ENCODE measurements around the gene RIN3. TPM values are rescaled to one million over a fixed set of nuclear protein-coding genes. Genes with fewer than 3 reads are reported as not detected.

The RIN3 gene
- total RNA-seq, 1 donor from 2014 or later: 4.4 TPM

DNA sequence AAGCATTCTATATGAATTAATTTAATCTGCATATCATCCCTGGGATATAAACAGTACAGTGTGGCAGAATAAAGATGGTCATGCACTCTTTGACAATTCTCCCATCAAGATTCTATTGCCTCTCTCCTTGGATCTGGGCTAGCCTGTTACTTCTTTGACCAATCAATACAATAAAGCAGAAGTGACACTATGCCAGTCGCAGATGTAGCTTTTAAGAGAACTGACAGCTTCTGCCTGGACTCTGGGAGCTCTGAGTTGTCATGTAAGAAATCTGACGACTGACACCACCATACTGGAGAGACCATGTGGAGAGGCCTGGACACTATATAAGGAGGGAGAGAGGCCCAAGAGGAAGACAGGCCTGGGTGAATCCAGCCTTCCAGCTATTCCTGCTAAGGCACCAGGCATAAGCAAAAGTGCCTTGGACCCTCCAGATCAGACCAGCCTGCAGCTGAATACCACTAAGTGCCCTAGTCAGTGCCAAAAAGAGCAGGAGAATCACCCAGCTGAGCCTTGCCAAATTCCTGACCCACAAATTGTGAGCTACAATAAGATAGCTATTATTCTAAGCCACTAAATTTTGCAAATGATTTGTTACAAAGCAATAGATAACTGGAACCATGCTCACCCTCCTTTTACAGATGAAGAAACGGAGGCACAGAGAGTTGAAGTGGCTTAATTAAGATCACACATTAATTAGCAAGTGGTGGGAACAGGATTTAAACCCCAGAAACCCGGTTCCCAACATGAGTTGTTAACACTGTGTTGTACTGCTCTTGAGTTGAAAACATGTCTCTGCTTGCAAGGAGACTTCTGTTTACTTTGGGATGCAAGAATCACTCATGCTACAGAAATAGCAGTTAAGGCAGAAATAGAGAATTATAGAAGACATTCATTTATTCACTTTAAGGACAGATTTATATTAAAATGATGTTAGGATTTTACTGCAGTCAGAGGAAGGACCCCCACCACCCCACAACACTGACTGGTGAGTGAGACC is 84.6 kb downstream of the RIN3 start:
- DNase-seq (ENCODE audit: low read depth in 2 of 2): no peak

DNA sequence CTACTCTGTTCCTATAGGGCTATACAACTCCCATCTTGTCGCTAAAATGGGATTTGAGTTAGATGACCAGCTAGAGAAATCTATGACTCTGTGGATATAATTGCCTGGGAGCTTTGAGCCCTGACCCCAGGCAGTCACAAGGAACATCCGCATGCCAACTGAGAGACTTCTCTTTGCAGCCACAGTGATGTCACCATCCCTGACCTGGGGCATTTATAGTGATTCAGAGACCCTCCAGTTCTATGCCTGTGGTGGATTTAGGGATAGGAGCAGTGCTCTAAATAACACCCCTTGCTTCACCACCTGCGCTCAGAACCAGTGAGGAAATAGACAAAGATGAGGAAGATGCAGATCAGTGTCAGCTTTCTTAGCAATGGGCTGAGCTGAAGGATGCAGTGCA is 86.2 kb downstream of the RIN3 start:
- no peak for DNase-seq (ENCODE audit: low read depth in 2 of 2)

DNA sequence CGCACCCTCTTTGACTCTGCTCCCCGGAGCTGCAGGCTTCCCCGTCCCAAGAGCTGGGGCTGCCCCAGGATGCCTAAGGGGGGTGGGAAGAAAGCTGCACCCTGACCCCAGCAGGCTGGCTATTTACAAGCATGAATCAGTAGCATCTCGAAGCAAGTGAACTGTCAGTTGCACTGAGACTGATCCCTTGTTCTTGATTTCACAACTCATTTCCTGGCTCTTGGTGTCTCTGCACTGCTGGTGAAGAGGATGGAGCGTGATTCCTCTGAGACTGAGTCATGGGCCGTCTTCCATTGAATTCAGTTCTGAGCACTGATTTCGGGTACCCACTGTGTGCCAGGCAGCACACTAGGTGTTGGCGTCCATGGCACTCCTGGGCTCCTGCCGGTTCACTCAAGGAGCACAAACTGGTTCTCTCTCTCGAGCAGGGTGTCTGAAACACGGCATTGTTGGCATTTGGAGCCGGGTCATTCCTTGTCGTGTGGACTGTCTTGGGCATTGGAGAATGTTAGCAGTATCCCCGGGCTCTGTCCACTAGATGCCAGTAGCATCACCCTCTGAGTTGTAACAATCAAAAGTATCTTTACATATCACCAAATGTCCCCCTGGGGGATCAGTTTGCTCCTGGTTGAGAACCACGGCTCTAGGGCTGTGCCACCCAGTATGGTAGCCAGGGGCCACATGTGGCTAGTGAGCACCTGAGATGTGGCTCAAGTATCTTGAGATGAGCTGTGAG is 86.9 kb downstream of the RIN3 start:
- DNase-seq (ENCODE audit: low read depth in 2 of 2): peak in 1 of 2 donors; percentile 73

DNA sequence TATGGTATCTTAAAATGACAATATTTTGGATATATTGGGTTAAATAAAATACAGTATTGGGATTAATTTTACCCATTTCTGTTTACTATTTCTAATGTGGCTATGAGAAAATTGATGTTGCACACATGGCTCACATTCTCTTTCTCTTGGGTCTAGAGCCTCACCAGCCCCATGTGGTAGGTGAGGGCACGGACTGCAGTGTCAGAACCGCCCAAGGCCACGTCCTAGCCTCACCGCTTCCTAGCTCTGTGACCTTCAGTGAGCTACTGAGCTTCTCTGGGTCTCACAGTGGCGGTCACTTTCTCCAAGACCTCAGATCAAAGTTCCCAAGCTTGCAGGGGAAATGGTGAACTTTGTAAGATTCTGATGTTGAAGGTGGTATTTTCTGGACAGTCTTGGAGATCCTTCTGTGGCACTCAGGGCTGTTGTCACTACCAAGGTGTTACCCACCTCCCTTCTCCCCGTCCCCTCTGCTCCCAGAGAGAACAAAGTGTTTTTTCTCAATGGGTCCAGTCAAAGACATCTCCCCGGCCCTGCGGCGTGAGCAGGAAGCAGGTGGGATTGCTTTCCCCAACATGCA is 87.6 kb downstream of the RIN3 start:
- DNase-seq (ENCODE audit: low read depth in 2 of 2): no peak

DNA sequence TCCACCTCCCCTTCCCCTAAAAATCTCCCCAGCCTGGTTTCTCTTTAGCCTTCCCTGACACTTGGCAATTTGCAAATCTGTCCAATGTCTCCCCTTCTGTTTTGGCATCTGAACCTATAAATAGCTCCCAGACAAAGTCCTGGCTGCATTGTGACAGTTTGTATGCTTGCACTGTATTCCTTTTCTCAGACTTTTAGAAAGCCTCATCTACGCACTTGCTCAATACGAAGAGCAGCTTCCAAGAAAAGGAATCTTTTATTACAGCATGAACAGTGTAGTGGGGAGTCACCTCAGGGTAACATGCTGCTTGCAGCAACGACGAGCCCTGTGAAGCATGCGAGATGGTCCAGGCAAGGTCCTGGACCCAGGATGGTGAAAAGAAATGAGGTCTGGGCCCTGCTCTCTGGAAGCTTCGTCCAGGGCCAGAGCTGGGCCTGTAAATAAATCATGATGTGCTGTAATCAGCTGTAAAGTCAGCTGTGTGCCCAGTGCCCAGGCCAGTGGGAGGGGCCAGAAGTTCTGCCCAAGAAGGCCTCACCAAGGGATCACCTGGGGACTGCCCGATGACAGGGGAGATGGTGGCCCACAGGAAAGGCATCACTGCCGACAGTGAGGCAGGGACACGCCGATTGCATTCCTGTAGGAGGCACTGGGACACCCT is 88.3 kb downstream of the RIN3 start:
- DNase-seq (ENCODE audit: low read depth in 2 of 2): no peak

DNA sequence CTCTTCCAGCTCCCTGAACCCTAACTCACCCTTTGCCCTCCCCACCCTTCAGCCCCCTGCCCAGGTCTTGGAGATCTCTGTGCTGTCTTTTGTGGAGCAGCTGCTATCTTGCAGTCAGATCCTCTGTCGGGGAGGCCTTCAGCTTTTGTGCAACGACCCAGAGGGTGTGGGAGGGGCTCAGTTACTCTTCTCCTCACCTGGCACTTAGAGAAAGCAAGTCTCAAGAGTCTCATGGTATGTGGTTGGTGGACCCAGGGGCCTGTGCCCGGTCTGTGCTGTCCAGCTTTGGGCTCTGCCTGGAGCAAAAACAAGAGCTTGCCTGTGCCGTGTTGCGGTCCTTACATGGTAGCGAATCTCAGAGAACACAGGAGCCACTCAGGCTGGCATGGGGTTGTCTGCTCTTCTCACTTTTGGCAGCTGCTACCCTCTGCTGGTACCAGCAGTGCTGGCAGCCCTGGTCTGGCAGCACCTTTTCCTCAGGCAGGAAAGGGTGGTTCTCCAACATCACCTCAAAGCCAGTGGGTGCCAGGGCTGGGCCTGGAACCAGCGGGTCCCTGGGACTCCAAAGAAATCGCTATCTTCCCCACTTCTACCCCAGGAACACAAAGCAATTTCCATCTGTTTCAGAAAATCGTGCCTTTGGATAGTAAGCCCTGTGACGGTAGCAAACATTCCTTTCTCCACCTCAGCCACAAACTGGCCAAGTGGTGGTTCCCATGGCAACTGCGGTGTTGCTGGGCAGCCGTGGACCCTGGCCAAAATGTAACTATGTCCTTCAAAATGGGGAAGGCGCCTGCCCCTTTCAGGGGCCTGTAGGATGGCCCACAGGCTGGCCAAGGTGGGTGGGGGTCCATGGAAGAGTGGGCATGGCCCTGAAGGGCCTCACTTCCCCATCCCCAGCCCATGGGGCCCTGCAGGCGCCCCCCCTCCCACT is 90.0 kb downstream of the RIN3 start:
- DNase-seq (ENCODE audit: low read depth in 2 of 2): peak; percentile 11 to 27

DNA sequence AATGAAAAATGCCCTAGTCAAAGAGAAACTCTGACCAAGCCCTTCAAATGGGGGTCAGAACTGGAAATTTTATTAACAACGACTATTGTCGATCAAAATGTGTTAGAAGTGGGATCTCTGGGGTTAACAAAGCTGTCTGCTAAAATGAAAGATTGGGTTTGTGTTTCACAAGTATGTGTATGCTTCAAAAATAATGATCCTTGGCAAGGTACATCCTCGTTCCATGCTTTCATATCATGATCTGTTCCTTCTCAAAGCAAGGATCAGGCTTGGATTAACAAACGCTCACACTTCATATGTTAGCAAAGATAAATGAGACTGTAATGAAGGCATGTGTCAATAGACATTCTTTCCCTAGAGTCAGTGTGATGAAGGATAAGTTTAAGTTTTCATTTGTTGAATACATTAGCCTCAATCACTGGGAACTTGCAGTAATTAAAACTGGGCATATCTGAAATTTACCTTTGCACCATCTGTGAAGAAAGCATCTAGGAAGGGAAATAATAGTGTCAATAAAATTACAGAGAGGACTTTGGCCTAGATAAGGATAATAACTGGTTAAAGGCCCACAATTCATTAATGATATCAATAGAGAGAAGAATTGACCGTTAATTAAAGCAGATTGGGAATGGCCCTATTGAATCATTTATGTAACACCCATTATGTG is 91.8 kb downstream of the RIN3 start:
- no peak for DNase-seq (ENCODE audit: low read depth in 2 of 2)

DNA sequence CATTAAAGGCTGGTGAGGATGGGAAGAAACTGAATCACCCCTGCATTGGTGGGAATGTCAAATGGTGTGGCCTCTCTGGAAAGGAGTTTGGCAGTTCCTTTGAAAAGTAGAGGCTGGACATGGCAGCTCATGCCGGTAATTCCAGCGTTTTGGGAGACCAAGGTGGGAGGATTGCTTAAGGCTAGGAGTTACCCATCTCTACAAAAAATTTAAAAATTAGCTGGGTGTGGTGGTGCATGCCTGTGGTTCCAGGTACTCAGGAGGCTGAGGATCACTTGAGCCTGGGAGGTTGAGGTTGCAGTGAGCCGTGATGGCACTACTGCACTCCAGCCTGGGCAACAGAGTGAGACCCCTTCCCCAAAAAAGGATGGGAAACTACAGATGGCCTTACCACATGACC is 93.7 kb downstream of the RIN3 start:
- no peak for DNase-seq (ENCODE audit: low read depth in 2 of 2)

DNA sequence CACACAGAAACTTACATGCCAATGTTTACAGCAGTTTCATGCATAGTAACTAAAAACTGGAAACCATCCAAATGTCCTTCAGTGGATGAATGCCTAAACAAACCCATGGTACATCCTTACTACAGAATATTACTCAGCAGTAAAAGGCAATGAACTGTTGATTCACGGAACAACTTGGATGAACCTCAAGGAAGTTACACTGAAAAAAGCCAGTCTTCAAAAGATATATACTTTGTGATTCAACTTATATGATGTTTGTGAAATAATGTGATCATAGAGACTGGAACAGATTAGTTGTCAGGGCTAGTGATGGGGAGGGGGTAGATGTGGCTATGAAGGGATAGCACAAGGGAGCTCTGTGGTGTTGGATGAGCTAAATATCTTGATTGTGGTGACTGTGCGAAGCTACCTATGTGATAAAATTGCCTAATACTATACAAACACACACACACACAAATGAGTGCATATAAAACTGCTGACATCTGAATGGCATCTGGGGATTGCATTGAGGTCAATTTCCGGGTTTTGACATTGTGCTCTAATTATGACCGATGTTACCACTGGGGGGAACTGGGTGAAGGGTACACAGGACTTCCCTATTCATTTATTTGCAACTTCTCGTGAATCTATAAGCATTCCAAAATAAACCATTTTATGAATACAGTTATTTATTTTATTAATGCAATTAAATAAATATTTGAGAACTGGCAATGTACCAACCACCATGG is 94.3 kb downstream of the RIN3 start:
- DNase-seq (ENCODE audit: low read depth in 2 of 2): peak; percentile 88 to 91

DNA sequence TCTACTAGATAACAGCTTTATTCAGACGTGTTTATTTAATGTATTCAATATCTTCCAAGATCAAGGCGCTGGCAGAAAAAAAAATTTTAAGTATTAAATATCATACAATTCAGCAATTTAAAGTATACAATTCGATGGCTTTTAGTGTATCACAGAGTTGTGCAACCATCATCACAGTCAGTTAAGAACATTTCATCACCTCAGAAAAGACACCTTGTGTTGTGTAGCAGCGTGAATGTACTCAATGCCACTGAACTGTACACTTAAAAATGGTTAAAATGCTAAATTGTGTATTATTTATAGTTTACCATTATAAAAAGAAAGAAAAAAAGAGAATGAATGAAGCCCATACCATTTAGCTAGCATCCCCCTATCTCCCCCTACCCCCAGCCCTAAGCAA is 96.4 kb downstream of the RIN3 start:
- no peak for DNase-seq (ENCODE audit: low read depth in 2 of 2)

DNA sequence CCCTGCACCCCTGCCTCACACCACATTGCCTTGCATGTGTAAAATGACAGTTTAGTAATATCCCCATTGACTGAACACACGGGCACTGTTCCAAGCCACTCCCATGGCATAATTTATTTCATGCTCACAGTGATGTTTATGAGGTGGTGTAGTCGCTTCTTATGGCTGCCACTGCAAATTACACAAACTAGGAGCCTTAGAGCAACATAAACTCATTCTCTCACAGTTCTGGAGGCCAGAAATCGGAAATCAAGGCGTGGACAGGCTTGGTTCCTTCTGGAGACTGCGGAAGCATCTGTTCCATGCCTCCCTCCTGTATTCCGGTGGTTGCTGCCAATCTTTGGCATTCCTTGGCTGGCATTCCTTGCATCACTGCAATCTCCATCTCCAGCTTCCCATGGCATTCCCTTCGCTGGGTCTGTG is 97.3 kb downstream of the RIN3 start:
- DNase-seq (ENCODE audit: low read depth in 2 of 2): peak in 1 of 2 donors; percentile 72

DNA sequence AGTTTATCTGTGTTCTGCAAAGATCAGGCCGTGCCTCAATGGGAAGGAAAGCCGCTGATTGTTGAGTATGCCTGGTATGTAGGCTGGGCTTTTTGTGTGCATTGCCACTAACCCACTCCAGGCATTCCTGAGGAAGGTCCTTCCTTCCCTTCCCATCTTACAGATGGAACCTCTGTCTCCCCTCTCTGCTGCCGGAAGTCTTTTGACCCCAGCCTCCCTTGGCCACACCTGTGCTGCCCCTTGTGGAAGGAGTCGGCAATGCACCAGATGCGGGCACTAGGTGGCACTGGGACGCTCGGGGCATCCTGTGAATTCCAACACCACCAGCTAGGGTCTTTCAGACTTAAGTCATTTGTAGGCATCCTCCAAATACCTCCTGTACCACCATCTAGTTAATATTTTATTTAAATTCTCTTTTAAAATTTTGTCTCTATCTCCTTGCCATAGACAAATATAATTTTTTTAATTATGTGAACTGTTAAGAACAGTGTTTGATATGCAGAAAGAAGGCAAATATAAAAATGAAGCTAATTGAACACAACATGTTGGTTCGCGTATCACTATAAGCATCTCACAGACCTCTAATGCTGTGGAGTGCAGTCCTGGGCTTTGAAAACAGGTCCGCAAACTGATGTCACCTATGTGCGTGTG is 99.6 kb downstream of the RIN3 start:
- DNase-seq (ENCODE audit: low read depth in 2 of 2): peak; percentile 23 to 27

DNA sequence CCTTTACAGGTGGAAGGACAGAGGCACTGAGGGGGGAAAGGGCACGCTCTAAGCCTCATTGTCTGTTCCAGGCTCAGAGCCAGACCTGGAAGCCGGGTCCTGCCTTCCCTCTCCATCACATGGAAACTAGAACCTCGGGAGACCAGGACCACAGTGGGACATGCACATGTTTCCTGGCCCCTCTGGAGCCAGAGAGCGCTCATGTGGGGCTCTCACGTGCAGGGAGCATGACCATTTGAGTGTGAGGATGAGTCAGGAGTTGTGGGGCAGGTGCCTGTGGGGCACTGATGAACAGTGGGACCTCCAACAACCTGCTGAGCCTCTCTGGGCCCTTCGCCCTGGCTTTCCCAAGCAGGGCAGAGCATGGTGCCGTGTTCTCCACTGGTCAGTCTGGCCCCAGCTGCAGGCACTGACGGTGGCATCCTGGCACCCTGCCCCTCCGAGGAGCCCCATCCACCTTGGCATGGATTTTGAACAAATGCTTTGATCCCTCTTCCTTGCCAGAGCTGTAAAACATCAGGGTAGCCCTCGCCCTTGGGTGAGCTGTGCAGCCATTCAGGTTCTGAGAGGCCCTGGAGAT is 100.2 kb downstream of the RIN3 start:
- DNase-seq (ENCODE audit: low read depth in 2 of 2): peak in 1 of 2 donors; percentile 51

DNA sequence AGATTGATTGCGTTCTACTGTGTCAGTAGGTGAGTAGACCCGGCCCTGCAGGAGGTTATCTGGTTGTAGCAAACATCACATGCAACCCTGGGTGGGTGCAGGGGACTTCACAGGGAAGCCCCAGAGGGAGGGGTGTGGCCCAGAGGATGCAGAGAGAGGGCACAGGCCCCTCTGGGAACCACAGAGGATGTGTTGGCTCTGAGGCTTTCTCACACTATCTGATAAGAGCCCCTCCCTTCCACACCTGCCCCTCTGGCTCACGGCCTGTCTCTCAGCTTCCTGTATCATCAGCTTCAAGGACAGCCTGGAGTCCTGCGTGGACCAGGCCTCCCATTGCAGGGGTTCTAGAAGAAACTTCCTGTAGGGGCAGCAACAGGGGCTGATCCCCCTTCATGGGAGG is 101.9 kb downstream of the RIN3 start:
- DNase-seq (ENCODE audit: low read depth in 2 of 2): no peak

DNA sequence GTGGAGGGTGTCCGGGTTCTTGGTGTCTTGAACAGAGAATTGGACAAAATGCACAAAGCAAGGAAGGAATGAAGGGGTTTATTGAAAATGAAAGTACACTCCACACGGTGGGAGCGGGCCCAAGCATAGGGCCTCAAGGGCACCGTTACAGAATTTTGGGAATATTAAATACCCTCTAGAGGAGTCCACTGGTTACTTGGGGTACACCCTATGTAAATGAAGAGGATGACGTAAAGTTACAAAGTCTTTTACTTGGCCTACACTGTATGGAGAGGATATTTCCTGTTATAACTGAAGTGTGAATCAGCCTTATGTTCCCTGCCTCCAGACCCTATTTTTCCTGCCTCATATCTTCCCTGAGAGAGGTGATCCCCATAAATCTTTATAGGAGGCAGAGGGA is 102.6 kb downstream of the RIN3 start:
- DNase-seq (ENCODE audit: low read depth in 2 of 2): no peak

DNA sequence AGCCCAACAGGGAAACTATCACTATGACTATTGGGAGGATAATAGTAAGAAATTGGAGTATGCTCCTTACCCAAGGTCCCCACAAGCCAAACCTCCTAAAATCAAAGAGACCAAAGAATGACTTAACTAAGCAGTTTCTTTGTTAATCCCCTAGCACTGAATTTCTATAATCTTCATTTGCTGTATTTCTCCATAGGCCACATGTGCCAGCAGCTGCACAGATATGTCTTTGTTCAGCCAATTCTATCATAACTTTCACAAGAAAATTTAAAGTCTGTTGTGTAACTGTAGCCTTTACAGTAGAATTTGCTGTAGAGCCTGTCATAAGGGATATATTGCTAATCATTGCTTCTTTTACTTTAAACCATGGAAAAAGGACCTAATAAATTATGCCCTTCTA is 104.0 kb downstream of the RIN3 start:
- DNase-seq (ENCODE audit: low read depth in 2 of 2): no peak

DNA sequence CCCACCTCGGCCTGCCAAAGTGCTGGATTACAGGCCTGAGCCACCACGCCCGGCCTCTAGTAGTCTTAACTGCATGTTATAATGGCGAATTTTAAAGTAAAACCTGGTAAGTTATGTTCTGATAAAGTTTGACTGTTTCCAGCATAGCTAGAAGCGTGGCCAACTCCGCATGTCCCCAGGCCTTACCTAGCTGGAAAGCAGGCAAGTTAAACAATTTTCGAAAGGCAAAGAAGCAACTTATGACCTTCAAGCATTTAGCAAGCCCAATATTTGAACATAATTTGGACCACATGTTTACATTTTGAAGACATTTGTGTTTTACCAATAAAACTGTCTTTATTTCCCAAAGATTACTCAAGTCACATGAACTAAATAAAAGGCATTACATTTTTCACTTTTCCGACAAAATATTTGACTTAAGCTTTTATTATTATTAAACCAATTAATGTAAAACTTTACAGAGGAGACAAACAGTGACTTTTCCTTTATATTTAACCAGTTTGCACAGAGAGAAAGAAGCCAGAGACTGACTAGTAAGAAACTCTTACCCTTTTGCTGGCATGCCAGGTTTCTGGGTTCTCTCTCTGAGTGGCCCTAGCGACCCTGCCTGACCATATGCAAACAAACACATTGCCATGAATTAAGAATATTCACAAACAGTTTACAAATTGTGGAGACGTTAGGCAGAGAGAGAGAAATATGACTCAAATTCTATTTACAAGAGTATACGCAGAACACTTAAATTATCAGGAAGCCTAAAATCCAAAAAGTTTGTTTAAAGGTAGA is 106.3 kb downstream of the RIN3 start:
- no peak for DNase-seq (ENCODE audit: low read depth in 2 of 2)

DNA sequence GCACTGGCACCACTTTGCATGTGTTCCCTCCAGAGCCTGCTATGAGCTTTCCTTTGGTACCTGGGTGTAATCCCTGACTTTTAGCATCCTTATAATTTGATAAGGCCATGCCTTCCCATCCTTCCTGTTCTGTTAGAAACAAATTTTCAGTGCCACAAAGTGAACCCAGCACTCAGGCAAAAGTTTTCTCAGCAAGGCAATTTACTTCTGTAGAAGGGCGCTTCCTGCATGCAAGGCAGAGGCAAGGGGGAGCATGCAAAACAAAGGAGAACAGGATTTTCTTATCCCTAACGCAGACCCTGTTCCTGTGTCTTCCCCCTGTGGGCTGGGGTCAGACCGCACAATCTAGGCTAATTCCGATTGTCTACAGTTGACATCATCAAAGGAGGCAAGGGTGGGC is 108.7 kb downstream of the RIN3 start:
- DNase-seq (ENCODE audit: low read depth in 2 of 2): no peak
